GM19467 (cell line): ENCODE data around the gene JMJD8.

Experiments used
- ATAC-seq: cut with Tn5 transposase; IDR thresholded peaks from one replicate; pipeline ENCODE4 v1.9.1; 2021; ENCODE audit warnings: mild to moderate bottlenecking, moderate library complexity; ENCODE audit not compliant: unreplicated experiment

JMJD8 gene

DNA sequence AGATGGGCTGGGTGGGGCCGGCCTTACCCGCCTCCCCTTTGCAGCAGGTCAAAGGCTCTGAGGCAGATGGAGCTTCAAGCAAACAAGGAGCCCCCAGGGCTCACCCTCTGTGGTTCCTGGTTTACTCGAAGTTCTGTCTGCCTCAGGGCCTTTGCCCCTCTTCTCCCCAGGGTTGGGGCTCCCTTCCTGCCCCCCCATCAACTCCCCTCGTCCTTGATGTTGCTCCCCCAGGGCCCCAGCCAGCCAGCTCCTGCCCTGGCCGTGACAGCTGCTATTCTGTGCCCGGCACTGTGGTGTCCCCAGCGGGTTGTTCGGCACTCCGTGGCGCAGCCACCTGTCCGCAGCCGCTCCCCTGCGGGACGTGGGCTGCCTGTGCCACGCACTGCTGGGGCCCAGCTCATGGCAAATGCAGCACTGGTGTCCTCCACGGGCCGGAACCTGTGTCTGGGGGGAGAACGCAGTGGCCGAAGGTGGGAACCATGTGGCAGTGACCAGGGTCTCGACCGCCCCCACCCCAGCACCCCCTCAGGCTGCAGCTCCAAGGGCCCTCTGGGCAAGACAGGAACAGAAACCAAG is 26.5 kb upstream of the JMJD8 start:
- no peak for ATAC-seq

- no peak for ATAC-seq
These were observed 25.7 kb upstream of the JMJD8 start for GRCh38 chr16:709566-710499.

GRCh38 chr16:708959-709358 is 24.8 kb upstream of the JMJD8 start:
- no peak for ATAC-seq

DNA sequence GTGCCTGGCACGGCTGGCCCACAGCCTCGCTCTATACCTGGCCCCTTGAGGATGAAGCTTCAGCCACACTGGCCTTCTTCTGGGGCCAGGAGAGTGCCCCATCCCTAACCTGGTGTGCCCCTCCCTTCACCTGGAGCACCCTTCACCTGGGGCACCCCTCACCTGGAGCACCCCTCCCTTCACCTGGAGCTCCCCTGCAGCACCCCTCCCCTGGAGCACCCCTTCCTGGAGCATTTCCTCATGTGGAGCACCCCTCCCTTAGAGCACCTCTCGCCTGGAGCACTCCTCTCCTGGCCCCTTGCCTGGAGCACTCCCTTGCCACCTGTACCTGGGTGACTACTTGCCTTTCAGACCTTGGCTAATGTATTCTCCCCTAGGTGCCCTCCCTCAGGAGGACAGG is 23.9 kb upstream of the JMJD8 start:
- no peak for ATAC-seq

- no peak for ATAC-seq
These were observed 23.0 kb upstream of the JMJD8 start for GRCh38 chr16:707062-707538.

DNA sequence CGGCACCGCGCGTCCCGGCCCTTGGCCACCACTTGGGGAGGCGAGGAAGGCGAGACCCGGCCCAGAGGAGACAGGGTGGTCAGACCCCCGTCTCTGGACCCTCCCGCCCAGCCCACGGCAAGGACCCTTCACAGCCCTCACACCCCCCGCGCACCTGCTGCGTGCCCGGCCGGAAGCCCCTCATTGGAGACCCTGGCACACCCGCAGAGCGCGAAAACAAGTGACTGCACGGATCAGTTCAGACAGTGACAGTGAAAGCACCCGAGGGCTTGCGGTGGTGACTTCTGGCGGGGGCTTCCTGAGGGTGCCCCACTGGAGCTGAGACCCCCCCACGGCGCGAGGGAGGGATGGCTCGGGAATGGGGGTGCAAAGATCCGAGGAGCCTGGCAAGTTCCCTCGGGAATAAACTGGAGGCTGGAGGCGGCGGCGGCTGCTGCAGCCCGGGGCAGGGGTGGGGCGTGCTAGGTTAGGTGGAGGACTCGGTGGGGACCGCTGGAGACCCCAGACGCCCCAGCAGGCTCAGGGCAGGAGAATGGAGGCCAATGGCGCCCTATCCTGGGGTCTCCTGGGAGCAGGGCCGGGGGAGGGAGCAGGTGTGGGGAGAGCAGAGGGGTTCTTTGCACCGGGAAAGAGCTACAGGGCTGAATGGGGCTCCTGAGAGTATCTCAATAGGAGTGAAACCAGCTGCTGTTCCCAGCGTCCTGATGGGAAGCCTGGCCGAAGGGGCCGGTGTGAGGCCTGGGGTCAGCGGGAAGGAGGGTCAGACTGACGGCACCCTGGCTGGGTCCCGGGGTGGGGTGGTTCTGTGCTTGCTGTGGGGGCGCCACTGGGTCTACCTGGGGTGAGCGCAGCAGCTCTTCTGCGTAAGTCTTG is 22.3 kb upstream of the JMJD8 start:
- ATAC-seq = no peak

DNA sequence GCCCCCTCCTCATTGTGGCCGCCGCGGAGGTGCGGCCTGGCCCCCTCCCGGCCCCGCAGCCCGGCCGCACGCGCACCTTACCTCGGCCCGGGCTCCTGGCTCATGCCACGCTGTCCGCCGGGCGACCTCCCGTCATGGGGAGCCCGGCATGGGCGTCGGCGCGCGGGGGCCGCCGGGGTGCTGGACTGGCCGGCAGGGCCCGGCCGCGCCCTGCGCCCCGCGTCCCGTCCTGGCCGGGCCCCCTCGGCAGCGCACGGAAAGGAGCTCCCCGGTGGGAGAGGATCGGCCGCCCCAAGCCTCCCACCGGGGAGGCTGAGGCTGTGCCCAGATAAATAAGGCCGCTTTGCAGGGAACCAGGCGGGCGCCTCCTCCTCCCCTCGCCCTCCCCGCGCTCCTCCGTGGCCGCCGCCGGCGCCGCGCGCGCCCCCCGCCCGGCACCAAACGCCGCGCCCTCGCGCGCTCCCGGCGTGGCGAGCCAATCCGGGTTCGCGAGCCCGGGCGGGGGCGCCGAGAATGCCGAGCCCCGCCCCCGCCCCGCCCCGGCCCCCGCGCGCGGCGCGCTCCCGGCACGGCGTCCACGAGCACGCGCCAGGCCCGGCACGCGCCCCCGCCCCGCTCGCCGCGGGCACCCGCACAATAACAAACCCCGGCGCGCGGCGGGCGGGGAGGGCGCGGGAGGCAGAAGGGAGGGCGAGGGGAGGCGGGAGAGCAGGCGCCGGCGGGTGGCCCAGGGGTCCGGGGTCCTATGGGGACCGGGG is 21.5 kb upstream of the JMJD8 start, which contains the start of gene FBXL16:
FBXL16 (minus strand) TSS at position 371 of the 758 bp plus-strand sequence. CDS start 8,396 bp downstream, outside the sequence.
- ATAC-seq = no peak

- ATAC-seq = no peak
These were observed 20.6 kb upstream of the JMJD8 start for GRCh38 chr16:704552-705380.

GRCh38 chr16:704047-704446 is 19.9 kb upstream of the JMJD8 start:
- ATAC-seq = no peak

GRCh38 chr16:703406-703805 is 19.3 kb upstream of the JMJD8 start:
- ATAC-seq = no peak

DNA sequence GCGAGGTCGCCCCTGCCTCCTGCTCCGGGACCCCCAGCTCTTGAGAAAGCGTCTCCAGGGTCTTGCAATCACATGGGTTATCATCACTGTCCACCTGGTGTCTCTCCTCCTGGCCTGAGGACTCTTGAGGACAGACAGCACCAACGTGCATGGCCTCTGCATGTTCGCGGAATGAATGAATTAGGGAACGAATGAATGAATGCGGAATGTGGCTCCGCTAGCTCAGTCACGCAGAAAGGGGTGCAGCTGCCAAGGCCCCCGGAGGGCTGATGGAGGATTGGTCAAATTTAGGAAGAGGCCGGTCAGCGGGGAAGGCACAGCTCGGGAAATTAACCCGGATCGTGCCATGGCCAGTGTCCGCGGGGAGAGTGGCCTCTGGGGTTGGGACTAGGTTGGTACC is 18.2 kb upstream of the JMJD8 start:
- no peak for ATAC-seq

GRCh38 chr16:700684-701584 is 16.8 kb upstream of the JMJD8 start:
- no peak for ATAC-seq

DNA sequence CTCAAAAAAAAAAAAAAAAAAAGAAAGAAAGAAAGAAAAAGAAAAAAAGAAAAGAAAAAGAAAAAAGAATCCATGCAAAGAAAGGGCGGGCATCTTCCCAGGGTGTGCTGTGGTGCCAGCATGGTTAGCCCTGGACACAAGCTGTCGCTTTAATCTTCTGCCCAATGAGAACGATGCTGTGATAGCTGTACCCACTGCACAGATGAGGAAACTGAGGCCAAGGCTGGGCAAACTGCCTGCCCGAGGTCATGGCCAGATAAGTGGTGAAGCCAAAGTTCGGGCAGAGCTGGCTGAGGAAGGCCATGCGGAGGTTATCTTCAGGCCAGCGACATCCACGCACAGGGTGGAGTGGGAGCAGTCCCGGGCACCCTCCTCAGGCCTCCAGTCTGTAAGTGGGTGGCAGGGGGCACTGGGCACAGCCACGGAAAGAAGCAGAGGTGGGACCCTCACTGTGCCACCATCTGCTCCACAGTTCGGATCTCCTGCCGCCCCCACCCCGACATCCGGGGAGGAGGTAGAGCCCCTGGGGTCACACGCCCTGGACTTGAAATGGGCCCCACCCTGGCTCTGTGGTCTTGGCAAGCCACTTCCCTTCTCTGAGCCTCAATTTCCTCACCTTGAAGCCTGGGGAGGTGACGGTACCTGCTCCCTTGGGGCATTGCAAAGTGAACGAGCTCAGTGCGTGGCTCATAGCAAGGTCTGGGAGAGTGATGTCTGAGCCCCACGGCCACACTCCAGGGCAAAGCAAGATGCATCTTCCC is 15.0 kb upstream of the JMJD8 start:
- no peak for ATAC-seq

DNA sequence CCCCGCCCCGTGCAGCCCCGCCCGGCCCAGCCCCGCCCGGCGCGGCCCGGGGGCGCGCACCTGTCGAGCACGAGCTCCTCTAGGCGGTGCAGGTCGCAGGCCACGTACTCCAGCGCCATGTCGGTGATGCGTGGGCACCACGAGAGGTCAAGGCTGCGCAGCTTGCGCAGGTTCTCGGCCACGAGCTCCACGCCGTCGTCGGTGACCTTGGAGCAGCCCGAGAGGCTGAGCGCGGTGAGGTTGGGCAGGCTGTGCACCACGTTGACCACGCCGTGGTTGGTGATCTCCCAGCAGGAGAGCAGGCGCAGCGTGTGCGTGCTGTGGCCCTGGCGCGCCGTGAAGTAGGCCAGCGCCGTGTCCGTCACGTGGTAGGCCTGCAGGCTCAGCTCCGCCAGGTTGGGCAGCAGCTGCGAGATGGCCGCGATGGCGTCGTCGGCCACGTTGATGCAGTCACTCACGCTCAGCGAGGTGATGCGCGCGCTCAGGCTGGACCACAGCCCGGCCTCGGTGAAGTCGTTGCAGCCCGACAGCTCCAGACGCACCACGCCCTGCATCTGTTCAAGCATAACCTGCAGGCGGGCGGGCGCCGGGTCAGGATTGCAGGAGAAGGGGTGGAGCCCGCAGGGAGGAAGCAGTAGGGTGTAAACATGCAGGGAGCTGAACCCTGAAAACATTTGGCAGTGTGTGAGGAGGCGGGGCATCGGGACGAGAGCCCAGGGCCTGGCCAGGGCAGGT is 11.4 kb upstream of the JMJD8 start:
- no peak for ATAC-seq

- no peak for ATAC-seq
These were observed 10.8 kb upstream of the JMJD8 start for GRCh38 chr16:694863-695354.

GRCh38 chr16:694187-694862 is 10.2 kb upstream of the JMJD8 start:
- ATAC-seq = no peak
